Large intestine (tissue), 3 donors: ENCODE data around the gene SHOC1. TPM values are rescaled to one million over a fixed set of nuclear protein-coding genes. Genes with fewer than 3 reads are reported as not detected.
A peak's percentile ranks its signal among the peaks of the same experiment; 100 is the strongest.

Source experiments
- DNase-seq, 2 donors: peaks; one replicate each; pipeline versions ENCODE4 v3.0.0 to v3.0.0-alpha.2; 2013
- H3K27ac ChIP-seq: one replicate; pipeline ENCODE4 v1.5.1; 2013; ENCODE audit warnings: low read length
- H3K27me3 ChIP-seq: 2 replicates; pipeline ENCODE4 v1.6.1; 2013; ENCODE audit warnings: low read length; ENCODE audit not compliant: control insufficient read depth, insufficient read depth
- H3K36me3 ChIP-seq: 2 replicates; pipeline ENCODE4 v1.6.1; 2013; ENCODE audit warnings: low read length; ENCODE audit not compliant: control insufficient read depth, insufficient read depth
- H3K4me1 ChIP-seq: one replicate; pipeline ENCODE4 v1.6.1; 2013; ENCODE audit warnings: low read length; ENCODE audit not compliant: control insufficient read depth, insufficient read depth
- H3K4me3 ChIP-seq: one replicate; pipeline ENCODE4 v1.5.1; 2013; ENCODE audit warnings: low read length
- H3K9me3 ChIP-seq: one replicate; pipeline ENCODE4 v1.6.1; 2013; ENCODE audit warnings: mild to moderate bottlenecking, low read depth, low read length, moderate library complexity; ENCODE audit not compliant: control insufficient read depth
- WGBS: methylation state at CpG from one replicate; pipeline ENCODE4 v1.1.5; 2013; ENCODE audit warnings: low lambda C conversion rate; ENCODE audit not compliant: insufficient coverage; 5-methylcytosine and 5-hydroxymethylcytosine counted together
- polyA plus RNA-seq: library from polyadenylated mRNA; unstranded; fragments of 120-200 nt; gene quantifications from one replicate; pipeline ENCODE4 v1.2.1, GENCODE V29; 2013

The SHOC1 gene
- polyA plus RNA-seq, 1 donor, result 0.10 TPM

DNA sequence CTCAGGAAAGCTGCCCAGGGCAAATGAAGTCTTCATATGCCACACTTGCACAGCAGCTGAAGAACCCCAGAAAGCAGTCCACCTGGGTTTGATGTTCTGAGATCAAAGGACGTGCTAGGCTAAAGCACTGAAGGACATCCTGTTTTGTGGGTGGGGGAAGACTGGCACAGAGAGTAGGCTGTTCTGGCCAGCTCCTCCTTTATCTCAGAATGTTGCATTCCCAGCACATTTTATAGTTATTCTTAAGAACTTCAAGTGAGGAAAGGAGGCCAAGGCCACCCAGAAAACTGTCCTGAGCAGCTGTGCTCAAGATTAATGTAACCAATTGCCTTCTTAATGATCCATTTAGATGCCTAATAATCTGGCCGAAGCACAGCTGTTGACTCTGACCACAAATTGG, 10.9 kb downstream of the SHOC1 start:
- Histone ChIP-seq H3K9me3 (peaks cover 2% of the 10 kb centered on the region), H3K27me3 (no peaks in the 10 kb centered on the region), H3K27ac (no peak overlapping the region), H3K36me3 (no peaks in the 10 kb centered on the region), H3K4me1 (no peaks in the 10 kb centered on the region), H3K4me3 (no peak overlapping the region)
- no CpG with 5 or more reads among the region's 2 CpGs for WGBS
- DNase-seq, result no peak

DNA sequence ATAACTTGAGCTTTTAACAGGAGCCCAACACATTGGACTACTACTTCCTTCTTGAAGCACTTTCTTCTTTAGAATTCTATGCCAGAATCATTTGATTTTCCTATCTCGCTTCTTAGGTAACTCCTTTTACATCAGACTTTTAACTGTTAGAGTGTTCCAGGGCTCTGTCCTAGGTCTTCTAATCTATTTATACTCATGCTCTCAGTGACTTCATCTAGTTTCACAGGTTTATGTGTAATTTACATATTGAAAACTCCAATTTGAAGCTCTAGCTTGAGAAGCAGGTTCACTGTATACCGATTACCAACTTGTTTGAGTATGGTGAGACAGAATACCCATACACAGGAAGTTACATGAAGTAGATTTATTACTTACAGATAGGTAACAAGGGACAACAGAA, 11.3 kb downstream of the SHOC1 start:
- Histone ChIP-seq H3K27ac (no peak overlapping the region), H3K36me3 (no peaks in the 10 kb centered on the region), H3K27me3 (no peaks in the 10 kb centered on the region), H3K4me3 (no peak overlapping the region), H3K9me3 (peaks cover 2% of the 10 kb centered on the region), H3K4me1 (no peaks in the 10 kb centered on the region)
- 100% methylated on average over 1 of the region's 2 CpGs for WGBS
- DNase-seq, result no peak

- Histone ChIP-seq H3K4me3 (no peak overlapping the region), H3K9me3 (peaks cover 6% of the 10 kb centered on the region), H3K36me3 (no peaks in the 10 kb centered on the region), H3K27ac (no peak overlapping the region), H3K27me3 (no peaks in the 10 kb centered on the region), H3K4me1 (no peaks in the 10 kb centered on the region)
- no peak for DNase-seq
These were observed 28.7 kb downstream of the SHOC1 start for GRCh38 chr9:111766066-111766465.

DNA sequence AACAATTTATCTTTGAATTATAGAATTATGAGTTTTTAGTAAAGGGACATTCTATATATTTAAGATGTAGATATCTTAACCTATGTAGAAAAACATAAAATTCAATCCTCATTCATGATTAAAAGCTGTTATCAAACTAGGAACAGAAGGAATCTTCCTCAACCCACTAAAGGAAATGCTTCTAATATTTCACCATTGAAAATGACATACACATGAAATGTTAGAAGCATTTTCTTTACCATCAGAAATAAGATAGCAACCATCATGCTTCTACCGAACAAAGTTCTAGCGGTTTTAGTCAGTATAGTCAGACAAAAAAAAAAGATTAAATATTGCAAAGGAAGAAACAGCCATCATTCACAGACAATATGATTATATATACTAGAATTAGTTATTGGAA, 32.2 kb downstream of the SHOC1 start:
- no peaks in the 10 kb centered on the region for H3K4me1 ChIP-seq
- no peak overlapping the region for H3K27ac ChIP-seq
- DNase-seq, result no peak
- 60% methylated on average over 1 of the region's 2 CpGs for WGBS
- H3K36me3 ChIP-seq, result no peaks in the 10 kb centered on the region
- no peak overlapping the region for H3K4me3 ChIP-seq
- H3K9me3 ChIP-seq, result peaks cover 6% of the 10 kb centered on the region
- no peaks in the 10 kb centered on the region for H3K27me3 ChIP-seq

- no CpG with 5 or more reads among the region's 2 CpGs for WGBS
- peak; percentile 71 to 81 for DNase-seq
- Histone ChIP-seq H3K4me1 (no peaks in the 10 kb centered on the region), H3K9me3 (no peaks in the 10 kb centered on the region), H3K36me3 (no peaks in the 10 kb centered on the region), H3K27me3 (no peaks in the 10 kb centered on the region), H3K27ac (peak overlapping the region; percentile 47), H3K4me3 (no peak overlapping the region)
These were observed 34.7 kb downstream of the SHOC1 start for GRCh38 chr9:111759762-111760639.

DNA sequence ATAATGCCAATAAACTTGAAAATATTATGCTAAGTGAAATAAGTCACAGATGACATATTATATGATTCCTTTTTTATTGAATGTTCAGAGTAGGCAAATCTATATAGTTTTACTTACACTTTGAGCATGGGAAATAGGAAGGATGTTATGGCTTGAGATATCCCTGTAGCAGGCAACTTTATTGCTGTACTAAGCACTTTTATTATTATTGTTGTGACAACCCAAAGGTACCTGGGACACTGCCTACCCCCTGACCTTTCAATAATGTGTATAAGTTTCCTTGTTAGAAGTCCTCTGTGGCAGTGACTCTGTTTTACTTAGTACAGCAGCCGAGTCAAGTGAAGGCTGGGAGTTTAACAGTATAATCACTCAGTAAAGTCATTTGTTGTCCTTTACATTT, 39.9 kb downstream of the SHOC1 start:
- Histone ChIP-seq H3K27me3 (no peaks in the 10 kb centered on the region), H3K27ac (no peak overlapping the region), H3K9me3 (peaks cover 15% of the 10 kb centered on the region), H3K36me3 (no peaks in the 10 kb centered on the region), H3K4me3 (no peak overlapping the region), H3K4me1 (no peaks in the 10 kb centered on the region)
- no CpG with 5 or more reads among the region's 1 CpG for WGBS
- DNase-seq, result no peak

- WGBS, result no CpG with 5 or more reads among the region's 1 CpG
- Histone ChIP-seq H3K4me3 (no peak overlapping the region), H3K27me3 (no peaks in the 10 kb centered on the region), H3K9me3 (peaks cover 17% of the 10 kb centered on the region), H3K36me3 (no peaks in the 10 kb centered on the region), H3K4me1 (no peaks in the 10 kb centered on the region), H3K27ac (no peak overlapping the region)
- no peak for DNase-seq
These were observed 42.3 kb downstream of the SHOC1 start for GRCh38 chr9:111752455-111752854.

Other genes with a start within 250 kb of the SHOC1 start
- 88.5 TPM for gene PTGR1, start 195.3 kb downstream of the SHOC1 start, polyA plus RNA-seq
- gene DNAJC25, start 163.6 kb downstream of the SHOC1 start, polyA plus RNA-seq, result 12.3 TPM
- 51.5 TPM for gene GNG10, start 133.3 kb downstream of the SHOC1 start, polyA plus RNA-seq
- gene UGCG, start 101.9 kb upstream of the SHOC1 start, polyA plus RNA-seq, result 68.7 TPM